Medulla oblongata (tissue), 1 donor: ENCODE results near the gene TKTL1.
"Not testable (repeated sequence)": the region's sequence is repeated elsewhere in the genome, so short reads cannot be mapped to it uniquely, and the experiment has no call there.

Source experiments
- DNase-seq: peaks from one replicate; pipeline ENCODE4 v3.0.0-alpha.2; 2015; ENCODE audit errors: extremely low spot score

Gene TKTL1

GRCh38 chrX:154343620-154344019, 48.0 kb downstream of the TKTL1 start:
- DNase-seq = not testable (repeated sequence)

DNA sequence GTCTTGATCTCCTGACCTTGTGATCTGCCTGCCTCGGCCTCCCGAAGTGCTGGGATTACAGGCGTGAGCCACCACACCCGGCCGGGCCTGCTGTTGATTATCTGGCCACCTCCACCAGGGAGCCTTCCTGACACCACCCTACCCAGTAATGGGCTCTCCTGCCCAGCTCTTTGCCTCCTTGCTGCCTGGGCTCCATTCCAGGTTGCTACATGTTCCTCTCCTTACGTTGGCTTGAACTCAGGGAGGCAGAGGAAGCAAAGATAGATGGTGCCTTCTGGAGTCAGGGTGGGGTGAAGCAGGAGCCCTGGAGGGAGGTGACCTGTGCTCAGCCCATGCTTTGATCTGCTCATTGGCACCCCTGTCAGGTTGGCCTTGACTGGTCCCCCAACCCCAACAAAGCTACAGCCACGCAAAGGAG, 52.5 kb downstream of the TKTL1 start:
- no peak for DNase-seq

DNA sequence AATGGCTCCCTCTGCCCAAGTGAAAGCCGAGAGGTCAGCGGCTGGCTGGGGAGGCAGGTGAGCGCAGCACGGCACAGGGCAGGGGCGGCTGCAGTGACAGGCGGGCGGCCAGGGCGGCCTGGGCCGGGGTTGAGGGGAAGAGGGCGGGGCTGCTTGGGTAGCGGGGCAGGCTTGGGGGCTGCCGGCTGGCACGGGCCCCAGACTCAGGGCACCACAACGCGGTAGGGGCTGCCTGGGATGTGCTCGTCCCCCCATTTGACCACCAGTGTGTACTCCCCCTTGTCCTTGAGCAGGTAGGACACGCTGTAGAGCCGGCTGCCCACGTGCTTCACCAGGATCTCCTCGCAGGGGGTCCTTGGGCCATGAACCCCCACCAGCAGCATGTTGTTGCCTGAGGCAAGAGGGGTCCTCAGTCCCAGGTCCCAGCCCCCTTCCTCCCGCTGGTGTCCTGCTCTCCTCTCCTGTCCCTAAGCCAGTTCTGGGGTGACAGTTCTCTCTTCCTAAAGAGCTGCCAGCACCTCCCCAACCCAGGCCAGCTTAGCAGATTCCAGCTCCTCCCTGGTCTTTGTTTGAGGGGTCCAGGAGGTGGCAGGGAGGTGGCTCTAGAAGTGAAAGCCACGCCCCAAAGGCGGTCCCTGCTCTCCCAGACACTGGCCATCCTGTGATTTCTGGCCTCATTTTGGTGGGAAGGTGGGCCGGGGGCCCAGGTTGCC, 53.2 kb downstream of the TKTL1 start:
- no peak for DNase-seq

DNA sequence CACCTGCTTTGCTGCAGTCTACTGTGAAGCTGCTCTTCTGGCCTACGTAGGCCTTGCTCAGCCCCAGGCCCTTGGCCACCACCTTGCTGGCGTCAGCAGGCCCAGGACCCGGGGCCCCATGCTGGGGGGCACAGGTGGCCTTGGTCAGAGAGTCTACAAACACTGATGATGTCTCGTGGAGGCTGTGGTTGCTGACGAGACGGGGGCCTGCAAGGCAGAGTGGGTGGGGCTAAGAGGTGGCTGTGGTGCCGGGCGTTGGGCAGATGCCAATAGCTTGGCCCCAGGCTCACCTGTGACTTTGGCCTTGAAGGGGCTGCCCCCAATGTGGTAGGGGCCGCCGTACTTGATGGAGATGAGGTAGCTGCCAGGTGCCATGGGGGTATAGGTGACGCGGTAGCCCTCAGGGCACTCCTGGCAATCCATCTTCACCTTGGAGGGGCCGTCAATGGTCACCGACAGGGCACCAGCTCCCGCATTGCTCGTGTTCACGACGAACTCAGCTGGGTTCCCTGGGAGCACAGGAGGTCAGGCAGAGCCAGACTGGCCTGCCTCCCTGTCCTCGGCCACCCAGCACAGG, 53.9 kb downstream of the TKTL1 start:
- DNase-seq = no peak

- DNase-seq = no peak
These were observed 54.4 kb downstream of the TKTL1 start for GRCh38 chrX:154349979-154350378.

- DNase-seq = no peak
These were observed 55.0 kb downstream of the TKTL1 start for GRCh38 chrX:154350429-154351182.

GRCh38 chrX:154351183-154352011, 55.8 kb downstream of the TKTL1 start:
- DNase-seq = no peak

DNA sequence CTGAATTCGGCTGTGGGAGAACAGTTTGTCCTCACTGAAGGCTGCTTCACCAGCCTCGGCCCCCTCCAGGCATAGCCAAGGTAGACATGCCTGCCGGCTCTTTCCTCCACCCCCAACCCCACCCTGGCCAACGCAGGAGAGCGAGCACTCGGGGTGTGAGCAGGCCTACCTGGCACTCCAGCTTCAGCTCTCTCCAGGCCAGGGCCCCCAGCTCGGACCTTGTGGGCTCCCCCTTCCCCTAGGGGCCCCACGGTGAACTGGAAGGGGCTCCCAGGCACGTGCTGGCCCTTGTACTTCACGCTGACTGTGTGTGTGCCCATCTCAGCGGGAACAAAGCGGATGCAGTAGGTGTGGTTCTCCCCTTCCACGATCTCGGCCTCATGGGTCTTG, 56.4 kb downstream of the TKTL1 start:
- no peak for DNase-seq

GRCh38 chrX:154352466-154352865, 56.9 kb downstream of the TKTL1 start:
- DNase-seq = no peak

DNA sequence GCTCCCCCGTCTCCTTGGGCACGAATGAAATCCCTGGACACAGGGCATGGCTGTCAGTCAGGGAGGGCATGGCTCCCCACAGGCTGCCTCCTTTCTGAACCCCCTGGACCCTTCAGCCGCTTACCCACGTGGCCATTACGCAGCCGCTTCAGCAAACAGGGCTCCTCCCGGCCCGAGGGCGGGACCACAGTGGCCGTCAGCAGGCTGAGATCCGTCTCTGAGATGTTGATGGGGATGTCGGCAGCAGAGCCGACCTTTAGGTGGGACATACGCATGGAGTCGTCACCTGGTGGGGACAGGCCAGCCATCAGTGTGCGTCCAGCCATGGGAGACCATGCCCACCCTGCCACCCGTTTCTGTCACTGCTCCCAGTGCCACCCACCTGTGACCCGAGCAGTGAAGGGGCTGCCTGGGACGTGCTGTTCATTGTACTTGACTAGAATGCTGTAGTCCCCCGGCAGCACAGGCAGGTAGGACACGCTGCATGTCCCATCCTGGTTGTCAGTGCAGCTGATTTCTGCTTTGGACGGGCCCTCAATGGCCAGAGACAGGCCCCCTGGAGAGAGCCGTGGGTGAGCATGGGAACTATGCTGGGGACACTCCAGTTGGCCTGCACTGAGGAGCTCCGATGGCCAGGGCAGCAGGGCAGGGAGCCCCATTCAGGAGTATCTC, 57.7 kb downstream of the TKTL1 start:
- no peak for DNase-seq

- DNase-seq = no peak
These were observed 58.4 kb downstream of the TKTL1 start for GRCh38 chrX:154354013-154354412.

- DNase-seq = no peak
These were observed 58.9 kb downstream of the TKTL1 start for GRCh38 chrX:154354516-154354915.

DNA sequence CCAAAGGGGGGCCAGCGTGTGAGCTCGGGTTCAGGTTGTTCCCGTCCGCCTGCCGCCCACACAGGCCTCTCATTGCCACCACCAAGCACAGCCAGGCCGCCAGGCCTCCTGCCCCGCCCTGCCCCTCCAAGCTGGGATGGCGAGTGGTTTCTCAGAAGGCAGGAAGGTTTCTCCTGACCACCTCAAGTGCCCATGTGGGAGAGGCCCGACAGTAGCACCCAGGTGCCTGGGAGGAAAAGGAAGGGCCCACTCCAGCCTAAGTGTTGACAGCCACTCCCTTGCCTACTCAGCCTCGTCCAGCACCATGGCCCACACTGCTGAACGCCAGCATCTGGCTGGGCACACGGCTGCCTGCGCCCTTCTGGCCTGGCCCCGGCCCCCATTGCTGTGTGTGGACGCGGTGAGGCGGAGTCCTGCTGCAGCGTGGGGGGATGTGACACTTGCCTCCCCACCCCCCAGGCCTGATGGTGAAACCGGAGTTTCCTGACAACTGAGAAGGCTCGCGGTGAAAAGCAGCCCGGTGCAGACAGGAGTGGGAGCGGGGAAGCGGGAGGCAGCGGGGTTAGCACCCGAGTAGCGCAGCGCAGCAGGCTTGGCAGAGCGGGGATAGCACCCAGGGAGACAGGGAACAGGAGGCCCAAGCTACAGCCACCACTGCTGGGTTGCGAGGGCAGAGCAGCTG, 59.6 kb downstream of the TKTL1 start:
- no peak for DNase-seq

- DNase-seq = no peak
These were observed 60.2 kb downstream of the TKTL1 start for GRCh38 chrX:154355776-154356140.

DNA sequence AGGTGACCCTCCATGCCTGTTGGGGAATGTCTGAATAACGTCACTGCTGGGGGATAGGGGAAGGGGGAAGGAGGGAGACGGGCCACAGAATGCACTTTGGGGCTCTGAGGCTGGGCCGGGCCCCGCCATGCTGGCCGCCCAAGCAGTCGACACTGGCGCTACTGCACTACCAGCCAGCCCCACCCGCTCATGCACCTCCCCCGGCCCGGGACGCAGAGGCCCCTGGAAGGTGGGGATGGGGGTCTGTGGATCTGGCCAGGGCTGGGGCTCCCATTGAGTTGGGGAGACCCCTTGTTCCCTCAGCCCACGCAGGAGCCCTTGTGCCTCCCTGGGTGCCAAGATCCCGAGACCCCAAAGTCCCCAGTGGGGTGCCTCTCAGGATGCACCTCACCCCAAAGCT, 61.0 kb downstream of the TKTL1 start:
- DNase-seq = no peak

- DNase-seq = no peak
These were observed 61.6 kb downstream of the TKTL1 start for GRCh38 chrX:154357205-154357604.

DNA sequence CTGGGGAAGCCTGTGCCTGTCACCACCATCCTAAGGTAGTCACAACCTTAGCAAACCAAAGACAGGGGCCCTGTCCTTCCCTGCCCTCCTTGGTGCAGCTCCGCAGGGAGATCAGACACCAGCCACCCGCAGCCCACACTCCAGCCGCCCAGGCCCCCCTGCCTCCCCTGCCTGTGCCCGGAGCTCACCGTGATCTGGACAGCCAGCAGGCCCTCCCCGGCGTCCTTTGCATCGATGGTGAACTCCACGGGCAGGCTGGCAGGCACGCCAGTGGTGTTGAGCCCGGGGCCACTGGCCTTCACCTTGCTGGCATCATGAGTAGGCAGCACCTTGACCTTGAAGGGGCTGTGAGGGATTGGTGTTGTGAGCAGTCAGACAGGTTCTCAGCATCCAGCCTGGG, 62.4 kb downstream of the TKTL1 start:
- no peak for DNase-seq

DNA sequence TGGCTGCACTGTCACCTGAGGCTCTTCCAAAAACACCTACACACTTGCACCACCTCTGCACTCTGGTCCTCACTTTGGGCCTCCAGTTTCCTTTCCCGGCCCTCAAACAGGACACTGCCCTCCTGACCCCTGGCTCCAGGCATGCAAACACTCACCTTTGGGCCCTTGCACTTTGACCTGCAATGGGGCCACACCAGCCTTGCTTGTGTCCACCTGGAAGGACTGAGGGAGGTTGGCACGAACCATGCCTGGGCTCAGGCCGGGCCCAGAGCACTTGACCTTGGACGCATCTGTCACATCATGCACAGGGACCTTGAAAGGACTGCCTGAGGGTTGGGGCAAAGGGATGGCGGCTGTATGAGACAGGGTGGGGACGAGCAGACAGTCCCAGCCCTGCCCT, 63.2 kb downstream of the TKTL1 start:
- no peak for DNase-seq

DNA sequence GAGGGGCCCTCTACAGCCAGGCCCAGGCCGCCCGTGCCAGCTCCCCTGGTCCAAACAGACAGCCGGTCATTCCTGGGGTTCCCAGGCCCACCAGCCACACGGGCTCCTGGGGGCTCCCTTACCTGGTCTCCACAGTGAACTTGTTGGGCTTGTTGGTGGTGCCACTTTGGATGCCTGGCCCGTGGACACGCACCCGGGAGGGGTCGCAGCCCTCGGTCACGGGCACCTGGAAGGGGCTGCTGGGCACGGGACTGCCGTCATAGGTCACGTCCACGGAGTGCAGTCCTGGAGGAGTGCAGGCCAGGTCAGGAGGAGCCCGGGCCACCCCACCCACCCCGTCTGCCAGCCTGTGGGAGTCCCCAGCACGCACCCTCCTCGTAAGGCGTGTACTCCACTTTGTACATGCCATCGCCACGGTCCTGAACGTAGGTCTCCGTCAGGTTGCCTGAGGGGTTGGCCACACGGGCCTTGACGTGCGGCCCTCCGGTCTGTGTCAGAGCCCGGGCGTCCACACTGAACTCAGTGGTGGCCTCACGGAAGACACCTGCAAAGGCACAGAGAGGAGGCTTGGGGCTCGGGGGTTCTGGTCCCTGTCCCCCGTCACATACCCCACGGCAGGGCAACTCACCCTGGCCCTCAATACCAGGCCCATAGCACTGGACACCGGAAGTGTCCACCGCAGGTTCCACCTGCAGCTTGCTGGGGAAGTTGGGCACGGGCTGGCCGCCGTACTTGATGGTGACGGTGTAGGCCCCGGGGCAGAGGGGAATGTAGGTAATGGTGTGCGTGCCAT, 64.0 kb downstream of the TKTL1 start:
- DNase-seq = no peak

DNA sequence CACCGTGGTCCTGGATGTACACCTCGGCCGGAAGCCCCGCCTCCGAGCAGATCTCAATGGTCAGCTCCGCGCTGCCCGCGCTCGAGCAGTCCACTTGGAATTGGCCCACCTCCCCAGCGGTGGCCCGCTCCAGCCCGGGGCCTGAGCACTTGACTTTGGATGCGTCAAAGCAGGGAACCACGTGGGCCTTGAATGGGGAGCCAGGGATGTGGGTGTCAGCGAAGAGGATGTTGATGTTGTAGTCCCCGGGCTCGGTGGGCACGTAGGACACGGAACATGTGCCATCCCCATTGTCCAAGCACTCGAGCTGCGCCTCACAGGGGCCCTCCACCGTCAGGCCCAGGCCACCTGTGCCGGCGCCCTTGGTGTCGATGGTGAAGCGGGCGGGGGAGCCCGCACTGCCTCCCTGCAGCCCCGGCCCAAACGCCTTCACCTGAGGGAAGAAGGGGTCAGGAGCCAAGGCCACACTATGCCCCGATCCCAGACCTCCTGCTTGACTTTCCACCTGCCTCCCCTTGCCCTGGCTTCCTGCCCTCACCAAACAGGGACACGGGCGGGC, 64.6 kb downstream of the TKTL1 start:
- DNase-seq = no peak
